VCaP (cell line): ENCODE results near the gene AP1S1.

ENCODE experiments used
- H3K27ac ChIP-seq: fragments of 450-650 bp; 2 replicates; pipeline ENCODE4 v1.5.1; 2017
- CTCF ChIP-seq: fragments of 450-650 bp; conservative IDR thresholded peaks from 2 replicates; pipeline ENCODE4 v1.5.1; 2017; ENCODE audit warnings: mild to moderate bottlenecking, moderate library complexity

Gene AP1S1

GRCh38 chr7:101179117-101179516 lies 24.8 kb downstream of the AP1S1 start:
- no peak for TF ChIP-seq CTCF
- H3K27ac ChIP-seq = no peak overlapping the region

- no peak for TF ChIP-seq CTCF
- H3K27ac ChIP-seq = no peak overlapping the region
These were observed 25.4 kb downstream of the AP1S1 start for GRCh38 chr7:101179713-101180112.

- no peak for TF ChIP-seq CTCF
- H3K27ac ChIP-seq = no peak within 1 kb of the TSS
These were observed 26.0 kb downstream of the AP1S1 start, which contains the start of gene NAT16 for GRCh38 chr7:101180130-101180755. TSS of gene NAT16 (minus strand) at chr7:101180293. CDS start at chr7:101174807, 5,486 bp downstream.

- H3K27ac ChIP-seq = no peak overlapping the region
- TF ChIP-seq CTCF = no peak
These were observed 31.1 kb downstream of the AP1S1 start for GRCh38 chr7:101185258-101185839.

- H3K27ac ChIP-seq = no peak overlapping the region
These were observed 31.9 kb downstream of the AP1S1 start for GRCh38 chr7:101186194-101186593.

GRCh38 chr7:101186844-101187428 lies 32.7 kb downstream of the AP1S1 start:
- H3K27ac ChIP-seq = no peak overlapping the region
- no peak for TF ChIP-seq CTCF

More at GRCh38 chr7:101186194-101186593, 31.9 kb downstream of the AP1S1 start:
- no peak for TF ChIP-seq CTCF

GRCh38 chr7:101189109-101189508 lies 34.8 kb downstream of the AP1S1 start:
- no peak overlapping the region for H3K27ac ChIP-seq
- no peak for TF ChIP-seq CTCF
